PFSK-1 (cell line): ENCODE results near the gene AP2A2.

Experiments
- FOXP2 ChIP-seq: optimal IDR thresholded peaks from 2 replicates; pipeline ENCODE3; 2011; ENCODE audit warnings: borderline replicate concordance, control low read depth, inconsistent platforms; ENCODE audit not compliant: insufficient read depth; ENCODE audit errors: extremely low read length, extremely low read depth
- POLR2AphosphoS5 ChIP-seq: IDR thresholded peaks from 2 replicates; pipeline ENCODE4 v1.6.1; 2012; ENCODE audit warnings: low read depth, mild to moderate bottlenecking, control low read depth, low read length, moderate library complexity
- SIN3A ChIP-seq: IDR thresholded peaks from 2 replicates; pipeline ENCODE4 v1.6.1; 2012; ENCODE audit warnings: mild to moderate bottlenecking, low read length, moderate library complexity, borderline replicate concordance; ENCODE audit not compliant: insufficient read depth
- TAF1 ChIP-seq: IDR thresholded peaks from 2 replicates; pipeline ENCODE4 v1.6.1; 2012; ENCODE audit warnings: low read length, control low read depth, borderline replicate concordance; ENCODE audit not compliant: insufficient read depth
- TF ChIP-seq, protein P1 (sequence below), 2 experiments: IDR thresholded peaks; 2 replicates each; pipeline versions ENCODE4 v1.6.1 to v1.8.0; 2011 to 2012; ENCODE audit warnings: low read depth in 2 of 2, low read length in 2 of 2, control low read depth in 1 of 2, inconsistent platforms in 1 of 2, mild to moderate bottlenecking in 1 of 2, moderate library complexity in 1 of 2; ENCODE audit not compliant: insufficient read depth in 1 of 2

AP2A2 gene

DNA sequence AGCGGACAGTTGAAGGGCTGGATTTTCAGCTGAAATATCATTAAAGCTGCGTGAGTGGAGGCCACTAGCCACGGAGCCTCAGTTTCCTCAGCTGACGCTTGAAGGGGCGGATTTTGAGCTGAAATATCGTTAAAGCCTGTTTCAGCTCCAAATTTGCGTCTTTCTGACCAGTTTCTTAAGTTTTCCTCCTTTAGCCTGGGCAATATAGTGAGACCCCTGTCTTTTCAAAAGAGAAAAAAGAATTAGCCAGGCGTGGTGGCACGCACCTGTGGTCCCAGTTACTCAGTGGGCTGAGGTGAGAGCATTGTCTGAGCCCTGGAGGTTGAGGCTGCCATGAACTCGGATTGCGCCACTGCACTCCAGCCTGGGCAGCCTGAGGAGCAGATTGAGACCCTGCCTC lies 3.7 kb downstream of the AP2A2 start:
- TF ChIP-seq FOXP2 (no peak), SIN3A (no peak), POLR2AphosphoS5 (no peak), TAF1 (no peak)
- TF ChIP-seq, protein P1, sequence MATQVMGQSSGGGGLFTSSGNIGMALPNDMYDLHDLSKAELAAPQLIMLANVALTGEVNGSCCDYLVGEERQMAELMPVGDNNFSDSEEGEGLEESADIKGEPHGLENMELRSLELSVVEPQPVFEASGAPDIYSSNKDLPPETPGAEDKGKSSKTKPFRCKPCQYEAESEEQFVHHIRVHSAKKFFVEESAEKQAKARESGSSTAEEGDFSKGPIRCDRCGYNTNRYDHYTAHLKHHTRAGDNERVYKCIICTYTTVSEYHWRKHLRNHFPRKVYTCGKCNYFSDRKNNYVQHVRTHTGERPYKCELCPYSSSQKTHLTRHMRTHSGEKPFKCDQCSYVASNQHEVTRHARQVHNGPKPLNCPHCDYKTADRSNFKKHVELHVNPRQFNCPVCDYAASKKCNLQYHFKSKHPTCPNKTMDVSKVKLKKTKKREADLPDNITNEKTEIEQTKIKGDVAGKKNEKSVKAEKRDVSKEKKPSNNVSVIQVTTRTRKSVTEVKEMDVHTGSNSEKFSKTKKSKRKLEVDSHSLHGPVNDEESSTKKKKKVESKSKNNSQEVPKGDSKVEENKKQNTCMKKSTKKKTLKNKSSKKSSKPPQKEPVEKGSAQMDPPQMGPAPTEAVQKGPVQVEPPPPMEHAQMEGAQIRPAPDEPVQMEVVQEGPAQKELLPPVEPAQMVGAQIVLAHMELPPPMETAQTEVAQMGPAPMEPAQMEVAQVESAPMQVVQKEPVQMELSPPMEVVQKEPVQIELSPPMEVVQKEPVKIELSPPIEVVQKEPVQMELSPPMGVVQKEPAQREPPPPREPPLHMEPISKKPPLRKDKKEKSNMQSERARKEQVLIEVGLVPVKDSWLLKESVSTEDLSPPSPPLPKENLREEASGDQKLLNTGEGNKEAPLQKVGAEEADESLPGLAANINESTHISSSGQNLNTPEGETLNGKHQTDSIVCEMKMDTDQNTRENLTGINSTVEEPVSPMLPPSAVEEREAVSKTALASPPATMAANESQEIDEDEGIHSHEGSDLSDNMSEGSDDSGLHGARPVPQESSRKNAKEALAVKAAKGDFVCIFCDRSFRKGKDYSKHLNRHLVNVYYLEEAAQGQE (IDR thresholded peaks at IDR 0.05; ENCODE audit: insufficient read depth in 1 of 2, low read depth in 2 of 2, low read length in 2 of 2), result no peak

DNA sequence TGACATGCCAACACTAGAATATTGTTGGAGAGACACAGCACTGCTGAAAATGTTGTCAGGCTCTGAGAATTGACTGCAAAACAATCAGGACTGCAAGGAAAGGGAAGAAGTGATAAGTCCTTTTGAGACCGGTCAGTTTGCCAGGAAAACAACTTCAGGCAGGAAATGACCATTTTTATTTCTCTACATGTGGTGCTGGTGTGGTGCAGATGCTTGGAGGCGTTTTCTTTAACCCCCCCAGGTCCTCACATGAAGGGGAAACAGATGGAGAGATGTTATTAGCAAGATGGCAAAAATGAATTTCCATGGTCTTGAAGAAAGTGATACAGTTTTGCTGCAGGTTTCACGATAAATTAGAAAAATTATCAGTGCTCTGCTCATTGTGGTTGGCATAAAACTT lies 5.7 kb downstream of the AP2A2 start:
- no peak; the same call in 1 of the 2 replicates for TF ChIP-seq SIN3A
- TF ChIP-seq, protein P1 (IDR thresholded peaks at IDR 0.05; ENCODE audit: insufficient read depth in 1 of 2, low read depth in 2 of 2, low read length in 2 of 2), result no peak
- TF ChIP-seq POLR2AphosphoS5, result no peak
- no peak for TF ChIP-seq TAF1
- TF ChIP-seq FOXP2, result no peak

DNA sequence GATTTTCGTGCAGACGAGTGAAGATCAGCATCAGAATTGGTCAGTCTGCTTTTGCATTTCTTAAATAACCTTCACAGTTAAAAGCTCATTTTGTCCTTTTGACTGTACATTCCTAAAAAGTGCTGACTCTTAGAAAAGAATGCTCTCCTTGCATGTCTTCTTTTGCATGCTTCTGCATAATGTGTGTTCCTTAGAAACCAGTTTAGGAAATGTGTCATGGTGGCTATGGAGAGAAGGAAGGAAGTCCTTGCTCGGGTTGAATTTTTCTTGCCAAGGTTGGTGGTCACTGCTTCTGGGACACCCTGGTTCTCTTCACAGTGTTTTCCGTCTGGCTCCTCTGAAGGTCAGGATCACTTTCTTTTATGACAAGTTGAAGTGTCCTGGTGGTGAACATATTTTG lies 6.8 kb downstream of the AP2A2 start:
- TF ChIP-seq TAF1 (no peak), SIN3A (no peak), POLR2AphosphoS5 (no peak), FOXP2 (no peak)
- TF ChIP-seq, protein P1 (IDR thresholded peaks at IDR 0.05; ENCODE audit: insufficient read depth in 1 of 2, low read depth in 2 of 2, low read length in 2 of 2), result no peak

DNA sequence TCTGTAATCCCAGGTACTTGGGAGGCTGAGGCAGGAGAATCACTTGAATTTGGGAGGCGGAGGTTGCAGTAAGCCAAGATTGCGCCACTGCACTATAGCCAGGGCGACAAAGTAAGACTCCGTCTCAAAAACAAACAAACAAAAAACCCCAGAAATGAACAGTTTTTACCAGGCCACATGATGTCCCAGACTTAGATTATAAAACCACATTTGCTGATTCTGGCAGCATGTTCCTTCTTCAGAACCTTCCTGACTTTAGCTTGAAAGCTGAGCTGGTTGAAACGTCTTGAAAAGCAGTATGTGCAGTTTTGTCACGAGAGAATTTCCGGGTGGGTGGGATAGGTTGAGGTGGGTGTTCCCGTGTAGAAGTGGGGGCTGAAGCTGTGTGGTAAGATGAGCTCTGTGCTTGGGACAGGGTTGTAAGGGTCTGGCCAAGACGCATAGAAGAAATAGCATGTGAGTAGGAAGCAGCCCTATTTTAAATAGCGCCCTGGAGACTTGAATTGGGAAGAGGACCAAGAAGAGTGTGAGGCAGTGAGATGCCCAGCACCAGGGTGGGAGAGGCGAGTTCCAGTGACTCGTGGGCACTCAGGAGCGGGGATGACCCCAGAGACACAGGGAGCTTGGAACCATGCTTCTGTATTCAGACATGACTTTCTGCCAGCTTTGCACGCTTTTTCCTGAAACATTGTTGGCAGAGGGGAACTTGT lies 7.6 kb downstream of the AP2A2 start:
- TF ChIP-seq POLR2AphosphoS5 (no peak), TAF1 (no peak), SIN3A (no peak), FOXP2 (no peak)
- TF ChIP-seq, protein P1 (IDR thresholded peaks at IDR 0.05; ENCODE audit: insufficient read depth in 1 of 2, low read depth in 2 of 2, low read length in 2 of 2), result no peak

DNA sequence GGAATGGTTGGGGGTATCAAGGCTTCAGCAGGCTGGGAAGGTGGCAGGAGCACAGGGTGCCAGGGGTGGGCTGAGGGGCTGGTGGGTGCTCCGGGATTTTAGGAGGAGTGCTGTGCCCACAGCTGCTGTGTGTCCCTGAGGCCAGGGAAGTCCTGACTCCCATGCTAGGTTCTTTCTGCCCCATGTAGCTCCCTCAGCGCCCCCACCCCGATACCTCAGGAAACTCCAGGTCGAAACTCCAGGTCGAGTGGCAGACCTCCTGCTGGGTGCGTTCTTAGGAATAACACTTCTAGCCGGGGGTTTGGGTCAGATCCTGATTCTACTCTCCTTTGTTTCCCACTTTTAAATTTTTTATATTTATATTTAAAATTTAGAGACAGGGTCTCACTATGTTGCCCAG lies 8.3 kb downstream of the AP2A2 start:
- TF ChIP-seq SIN3A (no peak), FOXP2 (no peak), TAF1 (no peak), POLR2AphosphoS5 (no peak)
- TF ChIP-seq, protein P1 (IDR thresholded peaks at IDR 0.05; ENCODE audit: insufficient read depth in 1 of 2, low read depth in 2 of 2, low read length in 2 of 2), result no peak
